Endodermal cell (in vitro differentiated cells): ENCODE measurements around the gene ANKS1B. TPM values are rescaled to one million over a fixed set of nuclear protein-coding genes. Genes with fewer than 3 reads are reported as not detected.

Source experiments
- DNase-seq: peaks from one replicate; pipeline ENCODE4 v3.0.0-alpha.2; 2017
- H3K27ac ChIP-seq: 2 replicates; pipeline ENCODE4 v1.5.1; 2013; ENCODE audit warnings: mild to moderate bottlenecking, low read depth, low read length, moderate library complexity
- H3K27me3 ChIP-seq: 2 replicates; pipeline ENCODE4 v1.6.1; 2013; ENCODE audit warnings: mild to moderate bottlenecking, low read length, moderate library complexity; ENCODE audit not compliant: insufficient read depth, control insufficient read depth, poor library complexity, severe bottlenecking
- H3K36me3 ChIP-seq: 2 replicates; pipeline ENCODE4 v1.7.0; 2013; ENCODE audit warnings: mild to moderate bottlenecking, low read length, moderate library complexity; ENCODE audit not compliant: control insufficient read depth, insufficient read depth
- H3K4me1 ChIP-seq: one replicate; pipeline ENCODE4 v1.7.0; 2013; ENCODE audit warnings: low read length; ENCODE audit not compliant: control insufficient read depth, insufficient read depth
- H3K4me3 ChIP-seq: 2 replicates; pipeline ENCODE4 v1.5.1; 2013; ENCODE audit warnings: mild to moderate bottlenecking, low read length, moderate library complexity
- H3K9ac ChIP-seq: 2 replicates; pipeline ENCODE4 v1.6.1; 2013; ENCODE audit warnings: mild to moderate bottlenecking, low read length, moderate library complexity; ENCODE audit not compliant: poor library complexity, severe bottlenecking; ENCODE audit errors: extremely low read depth
- H3K9me3 ChIP-seq: 2 replicates; pipeline ENCODE4 v1.6.1; 2013; ENCODE audit warnings: mild to moderate bottlenecking, low read length, moderate library complexity; ENCODE audit not compliant: control insufficient read depth
- H3K27ac Mint-ChIP-seq: 2 replicates; pipeline ENCODE4 v1.8.0; 2020; ENCODE audit warnings: mixed read lengths
- H3K27me3 Mint-ChIP-seq: 2 replicates; pipeline ENCODE4 v1.8.0; 2021; ENCODE audit warnings: mild to moderate bottlenecking, mixed read lengths; ENCODE audit not compliant: insufficient read depth
- H3K36me3 Mint-ChIP-seq: 2 replicates; pipeline ENCODE4 v1.8.0; 2020; ENCODE audit warnings: low read depth, mixed read lengths
- H3K4me1 Mint-ChIP-seq: 2 replicates; pipeline ENCODE4 v1.8.0; 2020; ENCODE audit warnings: mixed read lengths
- H3K4me3 Mint-ChIP-seq: 2 replicates; pipeline ENCODE4 v1.8.0; 2020; ENCODE audit warnings: mild to moderate bottlenecking, moderate library complexity, mixed read lengths
- H3K9me3 Mint-ChIP-seq: 2 replicates; pipeline ENCODE4 v1.8.0; 2020; ENCODE audit warnings: mild to moderate bottlenecking, mixed read lengths
- WGBS, 2 experiments: methylation state at CpG; one replicate each; pipeline versions ENCODE4 v1.1.5 to v1.1.7; 2013; ENCODE audit warnings: missing lambda C conversion rate in 2 of 2, mixed read lengths in 1 of 2; ENCODE audit not compliant: insufficient coverage in 1 of 2, insufficient read length in 1 of 2; 5-methylcytosine and 5-hydroxymethylcytosine counted together
- total RNA-seq, 2 donors: library from RNA; stranded (reverse); fragmentation: NEBNext Ultra II Directional in 1 of 2; extraction: Animal tissue kit (Norgen Biotek cat#: 25700) in 1 of 2; gene quantifications; 2 replicates in 1 of 2; 3 replicates in 1 of 2; pipeline ENCODE4 v1.2.1, GENCODE V29; 2021
- TF ChIP-seq, protein P1 (sequence below): fragments of 200-600 bp; sonication (generic); conservative IDR thresholded peaks from 2 replicates; pipeline ENCODE4 v1.5.0; 2021; ENCODE audit warnings: antibody characterized with exemption, mild to moderate bottlenecking

The ANKS1B gene
- total RNA-seq, 2 donors from 2014 or later: 28.5 to 65.8 TPM

DNA sequence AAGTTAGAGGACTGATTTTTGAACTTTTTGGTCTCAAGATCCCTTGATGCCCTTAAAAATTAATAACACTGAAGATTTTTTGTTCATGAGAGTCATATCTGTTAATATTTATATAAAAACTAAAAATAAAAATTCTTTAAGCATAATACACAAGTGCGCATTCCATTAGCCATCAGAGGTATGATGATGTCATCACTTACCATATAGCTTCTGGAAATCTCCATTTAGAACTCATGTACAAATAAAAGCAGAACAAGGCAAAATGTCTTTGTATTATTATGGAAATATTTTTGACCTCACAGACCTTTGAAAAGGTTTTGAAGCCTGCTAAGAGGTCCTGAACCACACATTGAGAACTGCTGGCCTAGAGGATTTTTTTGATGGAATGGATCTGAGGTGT, 551.6 kb downstream of the ANKS1B start:
- no peak for DNase-seq
- Histone ChIP-seq H3K9me3 (no peaks in the 10 kb centered on the region), H3K4me3 (no peak overlapping the region), H3K4me1 (no peaks in the 10 kb centered on the region), H3K27me3 (no peaks in the 10 kb centered on the region), H3K9ac (no peak overlapping the region), H3K27ac (no peak overlapping the region), H3K36me3 (no peaks in the 10 kb centered on the region)
- H3K9me3 Mint-ChIP-seq: no peaks in the 10 kb centered on the region
- no peak overlapping the region for H3K27ac Mint-ChIP-seq
- H3K36me3 Mint-ChIP-seq: no peaks in the 10 kb centered on the region
- no peak overlapping the region for H3K4me3 Mint-ChIP-seq
- H3K4me1 Mint-ChIP-seq: peaks cover 10% of the 10 kb centered on the region
- TF ChIP-seq, protein P1, sequence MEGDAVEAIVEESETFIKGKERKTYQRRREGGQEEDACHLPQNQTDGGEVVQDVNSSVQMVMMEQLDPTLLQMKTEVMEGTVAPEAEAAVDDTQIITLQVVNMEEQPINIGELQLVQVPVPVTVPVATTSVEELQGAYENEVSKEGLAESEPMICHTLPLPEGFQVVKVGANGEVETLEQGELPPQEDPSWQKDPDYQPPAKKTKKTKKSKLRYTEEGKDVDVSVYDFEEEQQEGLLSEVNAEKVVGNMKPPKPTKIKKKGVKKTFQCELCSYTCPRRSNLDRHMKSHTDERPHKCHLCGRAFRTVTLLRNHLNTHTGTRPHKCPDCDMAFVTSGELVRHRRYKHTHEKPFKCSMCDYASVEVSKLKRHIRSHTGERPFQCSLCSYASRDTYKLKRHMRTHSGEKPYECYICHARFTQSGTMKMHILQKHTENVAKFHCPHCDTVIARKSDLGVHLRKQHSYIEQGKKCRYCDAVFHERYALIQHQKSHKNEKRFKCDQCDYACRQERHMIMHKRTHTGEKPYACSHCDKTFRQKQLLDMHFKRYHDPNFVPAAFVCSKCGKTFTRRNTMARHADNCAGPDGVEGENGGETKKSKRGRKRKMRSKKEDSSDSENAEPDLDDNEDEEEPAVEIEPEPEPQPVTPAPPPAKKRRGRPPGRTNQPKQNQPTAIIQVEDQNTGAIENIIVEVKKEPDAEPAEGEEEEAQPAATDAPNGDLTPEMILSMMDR: no peak
- 100% methylated on average over 1 of the region's 1 CpG; no CpG with 5 or more reads in 1 of the 2 experiments for WGBS, 2 experiments
- H3K27me3 Mint-ChIP-seq: no peaks in the 10 kb centered on the region

DNA sequence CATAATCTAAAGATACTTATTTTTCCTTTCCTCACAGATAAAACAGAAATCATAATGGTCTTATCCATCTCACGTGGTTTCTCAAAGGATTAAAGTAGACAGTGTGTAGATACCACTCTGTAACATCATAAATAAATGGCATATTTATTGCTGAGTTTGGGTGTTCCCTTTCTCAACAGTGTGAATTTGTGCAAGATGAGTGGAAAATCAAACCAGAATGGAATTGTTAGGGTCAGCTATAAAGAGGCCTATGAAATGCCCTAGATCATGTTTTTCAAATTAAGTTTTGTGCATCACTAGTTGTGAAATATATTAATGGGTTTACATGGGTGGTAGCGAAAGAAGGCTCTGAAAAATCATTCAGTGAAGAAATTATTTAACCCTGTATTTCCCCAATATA, 553.5 kb downstream of the ANKS1B start:
- H3K27ac ChIP-seq: no peak overlapping the region
- DNase-seq: no peak
- 100% methylated on average over 2 of the region's 2 CpGs; no CpG with 5 or more reads in 1 of the 2 experiments for WGBS, 2 experiments
- Mint-ChIP-seq H3K4me3 (no peak overlapping the region), H3K27me3 (no peaks in the 10 kb centered on the region), H3K4me1 (peaks cover 10% of the 10 kb centered on the region), H3K36me3 (no peaks in the 10 kb centered on the region), H3K9me3 (no peaks in the 10 kb centered on the region), H3K27ac (no peak overlapping the region)
- H3K9ac ChIP-seq: no peak overlapping the region
- no peaks in the 10 kb centered on the region for H3K36me3 ChIP-seq
- no peaks in the 10 kb centered on the region for H3K27me3 ChIP-seq
- no peaks in the 10 kb centered on the region for H3K4me1 ChIP-seq
- no peak overlapping the region for H3K4me3 ChIP-seq
- TF ChIP-seq, protein P1: no peak
- H3K9me3 ChIP-seq: no peaks in the 10 kb centered on the region

DNA sequence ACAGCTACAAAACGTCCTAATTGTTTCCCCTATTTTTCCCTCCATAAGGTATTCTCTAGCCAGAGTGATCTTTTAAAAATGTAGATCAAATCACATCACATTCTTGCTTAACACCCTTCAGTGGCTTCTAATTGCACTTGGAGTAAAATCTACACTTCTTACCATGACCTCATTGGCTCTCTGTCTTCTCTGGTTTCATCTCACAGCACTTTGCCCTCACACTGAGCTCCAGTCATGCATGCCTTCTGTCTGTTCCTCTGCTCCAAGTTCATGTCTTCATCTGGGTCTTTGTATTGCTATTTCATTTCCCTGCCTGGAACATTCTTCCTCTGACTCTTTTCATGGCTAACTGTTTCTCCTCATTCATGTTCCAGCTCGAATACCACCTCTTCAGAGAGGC, 557.6 kb downstream of the ANKS1B start:
- 84 to 86% methylated on average over 2 of the region's 2 CpGs for WGBS, 2 experiments
- no peak overlapping the region for H3K4me3 ChIP-seq
- Mint-ChIP-seq H3K27ac (no peak overlapping the region), H3K27me3 (no peaks in the 10 kb centered on the region), H3K4me1 (peaks cover 8% of the 10 kb centered on the region), H3K9me3 (no peaks in the 10 kb centered on the region), H3K36me3 (no peaks in the 10 kb centered on the region), H3K4me3 (no peak overlapping the region)
- H3K4me1 ChIP-seq: no peaks in the 10 kb centered on the region
- no peak overlapping the region for H3K9ac ChIP-seq
- DNase-seq: no peak
- H3K27ac ChIP-seq: no peak overlapping the region
- TF ChIP-seq, protein P1: no peak
- no peaks in the 10 kb centered on the region for H3K9me3 ChIP-seq
- no peaks in the 10 kb centered on the region for H3K36me3 ChIP-seq
- H3K27me3 ChIP-seq: no peaks in the 10 kb centered on the region
